C1 segment of cervical spinal cord (tissue), 14 donors: Measurements from ENCODE around the gene MYO1E.
"Not testable (repeated sequence)": the region's sequence is repeated elsewhere in the genome, so short reads cannot be mapped to it uniquely, and the experiment has no call there.

Experiments used
- DNase-seq, 14 donors: peaks; one replicate each; lab custom pipeline; 2025; lab: John Stamatoyannopoulos, UW

Gene MYO1E

GRCh38 chr15:59387196-59387878 lies 14.7 kb upstream of the MYO1E start:
- not testable (repeated sequence) for DNase-seq

DNA sequence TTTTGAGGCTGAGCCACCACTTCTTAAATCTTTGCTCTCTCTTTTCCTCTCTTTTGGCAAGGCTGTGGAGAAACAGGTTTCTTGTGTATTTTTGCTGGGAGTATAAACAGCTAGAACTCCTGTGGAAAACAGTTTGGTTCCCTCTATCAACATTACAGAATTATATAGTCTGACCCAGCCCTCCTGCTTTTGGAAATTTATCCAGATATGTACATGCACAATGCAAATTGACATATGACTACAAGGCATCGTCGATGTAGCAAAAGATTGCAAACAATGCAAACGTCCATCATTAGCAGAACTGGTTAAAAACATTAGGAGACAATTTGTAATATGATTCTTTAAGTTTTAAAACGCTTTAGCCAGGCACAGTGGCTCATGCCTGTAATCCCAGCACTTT lies 12.5 kb upstream of the MYO1E start:
- DNase-seq: no peak

DNA sequence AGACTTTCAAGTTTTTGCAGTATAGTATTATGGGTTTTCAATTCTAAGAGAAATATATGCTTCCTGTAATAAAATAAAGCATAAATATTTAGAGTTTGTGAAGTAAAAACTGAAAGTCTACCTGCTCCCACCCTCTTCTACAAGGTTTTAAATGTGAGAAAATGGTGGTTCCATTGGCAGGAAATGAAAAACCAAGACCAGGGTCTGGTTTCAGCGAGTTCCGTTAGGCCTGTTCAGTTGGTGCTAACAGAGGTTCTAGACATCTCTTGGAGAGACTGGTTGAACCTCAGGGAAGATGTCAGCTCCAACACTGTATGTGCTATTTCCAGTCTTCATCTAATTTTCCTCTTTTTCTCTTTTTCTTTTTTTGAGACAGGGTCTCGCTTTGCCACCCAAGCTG lies 11.8 kb upstream of the MYO1E start:
- no peak for DNase-seq

DNA sequence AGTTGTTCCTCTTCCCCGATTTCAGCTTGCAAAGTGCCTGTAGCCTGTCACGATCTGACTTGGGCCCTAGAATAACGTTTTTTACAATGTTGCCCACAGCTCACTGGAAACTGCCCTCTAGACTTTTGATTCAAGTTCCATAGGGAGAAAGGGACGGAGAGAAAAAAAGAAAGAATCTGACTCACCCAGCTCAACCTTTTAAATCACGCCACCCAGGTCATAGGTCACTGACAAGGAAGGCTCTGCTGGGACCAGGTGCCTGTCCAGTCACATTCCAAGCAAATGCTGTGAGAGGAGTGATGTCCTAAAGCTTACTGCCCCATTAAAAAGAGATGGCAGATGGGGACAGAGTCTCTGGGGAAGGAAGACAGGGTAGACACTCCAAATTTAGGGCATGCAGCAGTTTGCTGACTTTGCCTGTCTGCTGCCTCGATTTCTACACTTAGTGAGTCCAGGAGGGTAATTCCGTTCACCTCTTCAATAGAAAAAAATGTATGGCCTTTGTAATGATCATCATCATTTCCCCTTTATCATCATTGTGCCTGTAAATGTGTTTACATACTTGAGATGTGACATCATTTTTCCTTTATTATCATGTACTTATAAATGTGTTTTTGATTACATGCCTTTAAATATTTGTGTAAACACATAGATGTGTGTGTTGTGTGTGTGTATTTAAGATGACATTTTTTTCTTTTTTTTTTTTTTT lies 8.4 kb upstream of the MYO1E start:
- no peak for DNase-seq

GRCh38 chr15:59379531-59379930 lies 6.9 kb upstream of the MYO1E start:
- DNase-seq: no peak

GRCh38 chr15:59378855-59379254 lies 6.2 kb upstream of the MYO1E start:
- no peak for DNase-seq

- DNase-seq: no peak
Observed at GRCh38 chr15:59377924-59378323, 5.3 kb upstream of the MYO1E start.

DNA sequence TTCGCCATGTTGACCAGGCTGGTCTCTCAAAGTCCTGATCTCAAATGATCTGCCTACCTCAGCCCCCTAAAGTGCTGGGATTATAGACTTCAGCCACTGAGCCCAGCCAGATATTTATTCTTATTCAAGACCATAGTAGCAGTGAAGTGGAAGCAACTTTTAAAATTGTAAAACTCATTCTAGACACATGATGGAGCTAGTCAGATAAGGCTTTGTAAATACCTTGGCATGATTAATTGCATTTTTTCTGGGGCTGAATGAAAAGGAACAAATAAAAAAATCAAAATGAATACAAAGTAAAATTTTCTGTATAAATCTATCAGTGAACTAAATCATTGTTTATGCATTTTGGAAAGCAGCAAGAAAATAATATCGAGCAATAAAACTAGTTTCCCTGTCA lies 4.1 kb upstream of the MYO1E start:
- DNase-seq: no peak

GRCh38 chr15:59373215-59373614 lies 544 bp upstream of the MYO1E start:
- no peak for DNase-seq

DNA sequence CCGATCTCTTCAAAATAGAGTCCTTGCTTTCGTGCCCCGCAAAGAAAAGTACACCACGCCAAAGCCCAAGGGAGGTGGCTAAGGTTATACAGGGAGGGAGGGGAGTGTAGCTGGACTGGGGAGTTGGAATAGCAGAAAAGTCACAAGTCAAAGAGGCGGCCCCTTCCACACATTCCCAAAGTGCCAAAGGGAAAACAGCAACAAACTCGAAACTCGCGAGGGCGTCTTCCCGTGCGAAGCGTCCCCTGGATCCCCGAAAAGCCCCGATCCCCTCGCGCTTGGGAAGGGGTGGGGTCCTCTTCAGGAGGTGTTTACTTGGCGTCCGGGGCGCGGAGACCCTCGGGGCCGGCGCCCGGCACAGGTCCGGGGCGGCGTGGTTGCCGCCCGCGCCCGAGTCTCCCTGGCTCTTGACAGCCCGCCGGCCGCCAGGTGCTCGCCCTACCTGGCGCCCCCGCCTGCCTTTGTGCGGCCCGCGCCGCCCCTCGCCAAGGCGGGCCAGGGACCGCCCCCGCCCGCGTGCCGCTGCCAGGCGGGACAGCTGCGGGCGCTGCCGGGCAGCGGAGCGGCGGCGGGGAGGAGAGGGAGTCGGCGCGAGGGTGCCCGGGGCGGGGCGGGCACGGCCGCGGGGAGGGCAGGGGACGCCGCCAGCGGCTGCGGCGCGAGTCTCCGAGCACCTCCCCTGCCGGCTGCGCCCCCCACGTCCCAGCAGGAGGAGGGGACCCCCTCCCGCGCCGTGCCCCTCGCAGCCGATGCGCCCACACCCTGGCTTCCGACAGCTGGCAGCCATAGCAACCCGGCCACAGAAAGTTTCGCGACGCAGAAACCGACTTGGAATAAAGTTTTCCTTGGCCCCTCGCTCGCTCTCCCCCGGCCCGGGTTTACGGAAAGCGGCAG lies 966 bp downstream of the MYO1E start:
- DNase-seq: peak in 6 of 14 donors; percentile 17 to 77 (median 64)

DNA sequence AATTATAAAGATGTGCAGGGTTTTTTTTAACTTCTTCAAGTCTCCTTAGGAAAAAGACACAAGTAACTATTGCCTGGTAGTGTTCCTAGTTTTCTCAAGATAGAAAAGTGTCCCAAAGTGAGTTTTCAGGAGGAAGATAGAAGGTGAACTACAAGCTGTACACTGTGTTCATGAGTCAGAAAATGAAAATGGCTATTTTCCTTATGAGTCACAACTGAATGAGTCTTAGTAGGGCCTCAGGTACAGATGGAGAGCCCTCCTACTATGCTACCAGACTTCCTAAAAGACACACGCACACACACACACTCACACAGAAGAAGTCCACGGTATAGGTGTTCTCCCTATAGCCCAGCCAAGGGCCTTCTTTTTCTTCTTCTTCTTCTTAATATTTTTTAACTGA lies 3.1 kb downstream of the MYO1E start:
- no peak for DNase-seq

GRCh38 chr15:59367022-59367451 lies 5.6 kb downstream of the MYO1E start:
- no peak for DNase-seq

GRCh38 chr15:59366333-59367021 lies 6.2 kb downstream of the MYO1E start:
- no peak for DNase-seq

GRCh38 chr15:59364248-59364647 lies 8.4 kb downstream of the MYO1E start:
- no peak for DNase-seq

- no peak for DNase-seq
Observed at GRCh38 chr15:59362331-59362730, 10.3 kb downstream of the MYO1E start.

GRCh38 chr15:59360896-59361295 lies 11.8 kb downstream of the MYO1E start:
- no peak for DNase-seq

DNA sequence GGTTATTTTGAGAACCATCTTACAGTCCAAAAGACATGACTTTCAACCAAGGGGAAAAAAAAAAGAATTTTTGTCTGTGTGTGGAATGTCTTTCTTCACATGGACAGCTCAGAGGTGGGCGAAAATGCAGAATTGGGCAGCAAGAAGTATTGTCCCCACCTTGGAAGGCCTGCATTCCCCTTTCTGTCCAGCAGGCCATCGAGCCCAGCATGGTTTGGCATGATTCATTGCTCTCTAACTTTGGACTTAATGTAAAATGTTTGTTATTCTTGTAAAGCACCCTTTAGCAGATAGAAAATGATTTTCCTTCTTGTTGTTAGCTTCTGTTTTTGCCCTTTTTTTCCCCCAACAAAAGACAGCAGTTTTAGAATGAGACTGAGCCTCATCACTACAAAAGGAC lies 12.4 kb downstream of the MYO1E start:
- DNase-seq: no peak

DNA sequence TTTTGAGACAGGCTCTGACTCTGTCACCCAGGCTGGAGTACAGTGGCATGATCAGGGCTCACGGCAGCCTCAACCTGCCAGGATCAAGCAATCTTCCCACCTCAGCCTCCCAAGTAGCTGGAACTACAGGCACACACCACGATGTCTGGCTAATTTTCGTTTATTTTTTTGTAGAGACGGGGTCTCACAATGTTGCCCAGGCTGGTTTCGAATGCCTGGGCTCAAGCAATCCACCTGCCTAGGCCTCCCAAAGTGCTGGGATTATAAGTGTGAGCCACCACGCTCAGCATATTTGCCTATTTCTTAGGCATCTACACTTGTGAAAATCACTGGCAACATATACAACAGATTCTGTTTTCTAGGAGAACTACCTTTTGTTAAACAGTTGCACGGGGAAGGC lies 16.9 kb downstream of the MYO1E start:
- DNase-seq: no peak

GRCh38 chr15:59354417-59355031 lies 18.1 kb downstream of the MYO1E start:
- DNase-seq: no peak

DNA sequence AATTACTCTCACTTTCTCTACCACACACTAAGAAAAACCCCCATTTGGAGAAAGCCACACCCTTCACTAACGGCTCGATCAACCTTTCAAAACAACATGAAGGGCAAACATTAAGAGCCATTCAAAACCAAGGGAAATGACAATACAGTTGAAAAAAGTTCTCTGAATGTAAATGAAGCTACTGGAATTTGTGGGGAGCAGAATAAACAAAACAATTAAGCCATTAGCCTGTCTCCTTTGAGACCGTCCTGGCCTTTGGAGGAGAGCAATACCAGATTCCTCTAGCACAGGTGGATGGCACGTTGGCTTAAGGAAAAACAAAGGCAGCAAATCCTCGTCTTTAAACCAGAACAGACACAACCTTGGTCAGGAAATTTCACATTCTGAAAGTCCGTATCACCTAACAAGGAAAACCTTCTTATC lies 18.7 kb downstream of the MYO1E start:
- no peak for DNase-seq

DNA sequence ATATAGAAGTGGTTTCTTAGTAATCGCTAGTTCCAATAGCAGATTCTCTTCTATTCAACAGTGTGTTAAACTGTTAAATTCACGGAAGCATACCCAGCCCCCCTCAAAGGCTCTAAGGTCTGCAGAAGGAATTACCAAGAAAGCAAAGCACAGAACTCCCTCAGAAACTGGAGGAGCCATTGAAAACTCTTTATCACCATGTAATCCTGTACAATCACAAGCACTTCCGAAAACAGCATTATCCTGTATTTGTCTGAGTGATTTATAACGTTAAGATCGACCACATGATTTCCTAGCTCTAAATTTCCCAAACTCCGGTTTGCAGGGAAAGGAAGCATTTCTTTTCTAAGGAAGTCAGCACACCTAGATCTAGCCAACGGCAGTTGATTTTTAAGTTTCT lies 20.0 kb downstream of the MYO1E start:
- DNase-seq: no peak
